ENCODE measurements around the gene IL1RN. TPM values are rescaled to one million over a fixed set of nuclear protein-coding genes. Genes with fewer than 3 reads are reported as not detected.

IL1RN gene
- total and polyA plus RNA-seq, 2 of the 8 experiments (the other 6 are each of a cell fraction or from before 2014, with no cell fraction given), result not detected

DNA sequence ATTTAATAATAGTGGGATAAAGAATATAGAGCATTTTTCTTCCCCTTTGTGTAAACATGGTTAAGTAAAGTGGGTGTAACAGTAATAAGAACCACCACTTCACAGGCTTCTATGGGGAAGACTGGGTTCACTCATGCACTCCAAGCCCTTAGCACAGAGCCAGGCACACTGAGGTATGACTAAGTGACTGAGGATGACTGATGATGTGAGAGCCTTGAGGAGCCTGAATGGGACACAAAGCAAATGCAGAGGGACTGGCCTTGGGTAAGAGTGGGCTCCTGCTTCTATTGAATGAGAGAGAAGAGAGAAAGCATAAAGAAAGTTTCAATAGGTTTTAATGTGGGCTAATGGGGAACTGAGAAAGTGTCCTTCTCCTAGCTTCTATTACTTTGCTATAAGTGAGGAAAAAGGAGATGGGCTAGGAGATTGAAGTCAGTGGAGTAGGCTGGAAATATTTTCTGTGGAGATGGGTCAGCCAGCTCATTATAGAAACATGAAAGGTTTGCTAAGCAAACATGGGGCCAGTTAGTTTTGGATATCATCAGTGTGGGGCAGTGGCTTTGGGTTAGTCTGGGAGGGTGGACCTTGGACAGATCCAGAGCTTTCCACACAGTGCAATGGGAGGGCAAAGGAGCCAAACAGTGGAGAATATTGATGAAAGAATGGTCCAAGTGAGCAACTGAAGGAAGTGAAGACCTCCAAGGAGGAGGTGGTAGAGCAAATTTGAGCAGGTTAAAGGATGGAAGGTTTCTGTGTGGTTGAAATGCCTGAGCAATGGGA lies 39.0 kb upstream of the IL1RN start:
- no peak for DNase-seq (ENCODE audit: low read depth in 1 of 2, low spot score in 2 of 2)
- ChIA-PET CTCF (ENCODE audit: partially characterized antibody) (interaction anchor here (0.7 to 3.0 kb wide), 6 partner anchors 9 to 129 kb away, joined by 3 to 32 read pairs (median 4); partner anchors contain the start of gene IL36RN), POLR2A (ENCODE audit: partially characterized antibody) (interaction anchor here (0.6 kb wide), 1 partner anchor 18 kb away, joined by 3 read pairs; no protein-coding TSS in a partner anchor)
- TF ChIP-seq POLR2AphosphoS5 (IDR thresholded peaks at IDR 0.05; ENCODE audit: low read depth, low read length) (no peak), SIX5 (IDR thresholded peaks at IDR 0.05; ENCODE audit: low read depth, low read length) (no peak), GABPA (IDR thresholded peaks at IDR 0.05; ENCODE audit: borderline replicate concordance, insufficient read depth, low read length) (no peak), TCF12 (IDR thresholded peaks at IDR 0.05; ENCODE audit: low read depth, low read length) (no peak)
- Histone ChIP-seq H3K4ac (replicated peaks; ENCODE audit: insufficient read length, low read depth, low read length) (no peak overlapping the region), H3K4me2 (ENCODE audit: insufficient read depth in 1 of 2, low read depth in 2 of 2, low read length in 2 of 2) (no peak overlapping the region), H3K79me1 (ENCODE audit: low read depth, low read length) (no peaks in the 10 kb centered on the region), H2BK12ac (ENCODE audit: low read depth, low read length) (no peak overlapping the region), H3K9ac (replicated peaks in 1 of 4; ENCODE audit: extremely low read depth in 1 of 4, low read depth in 3 of 4, low read length in 3 of 4) (no peak overlapping the region), H3K27me3 (replicated peaks in 1 of 4; ENCODE audit: control insufficient read depth in 3 of 4, extremely low read depth in 1 of 4, insufficient read depth in 3 of 4, low read length in 3 of 4) (no peaks in the 10 kb centered on the region; a peak in 1 of 7 replicates), H3K23me2 (ENCODE audit: low read depth, low read length) (no peaks in the 10 kb centered on the region), H4K20me1 (replicated peaks in 1 of 2; ENCODE audit: control insufficient read depth in 1 of 2, insufficient read depth in 2 of 2, low read length in 2 of 2) (no peaks in the 10 kb centered on the region), H2BK120ac (replicated peaks; ENCODE audit: low read depth, low read length) (no peak overlapping the region), H3K14ac (ENCODE audit: insufficient read length) (no peak overlapping the region), H3K79me2 (ENCODE audit: control insufficient read depth in 1 of 2, insufficient read depth in 2 of 2, low read length in 2 of 2) (no peaks in the 10 kb centered on the region), H3K4me3 (ENCODE audit: extremely low read depth in 1 of 4, insufficient read depth in 2 of 4, low read depth in 3 of 4, low read length in 4 of 4) (no peak overlapping the region), H2BK20ac (ENCODE audit: low read length) (no peak overlapping the region), H2BK5ac (ENCODE audit: low read depth, low read length) (no peak overlapping the region), H3K23ac (ENCODE audit: insufficient read length) (no peak overlapping the region), H4K91ac (replicated peaks; ENCODE audit: insufficient read length, low read length) (no peak overlapping the region), H2BK15ac (ENCODE audit: low read length) (no peak overlapping the region), H2AK5ac (ENCODE audit: low read depth, low read length) (no peak overlapping the region), H4K5ac (ENCODE audit: insufficient read length, low read depth, low read length) (no peak overlapping the region), H3K18ac (ENCODE audit: extremely low read depth, low read length) (no peak overlapping the region), H2AFZ (ENCODE audit: low read length) (no peak overlapping the region), H3K56ac (replicated peaks; ENCODE audit: insufficient read length, low read depth, low read length) (no peak overlapping the region), H3K9me3 (ENCODE audit: insufficient read depth in 2 of 2, low read depth in 1 of 2, low read length in 1 of 2) (no peaks in the 10 kb centered on the region), H4K8ac (ENCODE audit: extremely low read depth, insufficient read depth, low read length) (no peak overlapping the region), H3K36me3 (ENCODE audit: control insufficient read depth in 2 of 4, insufficient read depth in 4 of 4, low read length in 3 of 4) (no peaks in the 10 kb centered on the region), H3K27ac (ENCODE audit: low read depth, low read length) (no peak overlapping the region), H3K4me1 (replicated peaks in 1 of 4; ENCODE audit: control insufficient read depth in 3 of 4, insufficient read depth in 4 of 4, low read length in 3 of 4) (no peaks in the 10 kb centered on the region)
- FAIRE-seq, result no peak

Data from H1 (cell line).